ENCODE data around the gene TRMT2A.

- TF ChIP-seq SIN3A (IDR thresholded peaks at IDR 0.05; ENCODE audit: borderline replicate concordance, insufficient read depth, low read length) (no peak), POLR2AphosphoS5 (IDR thresholded peaks at IDR 0.05; ENCODE audit: low read depth, low read length) (no peak)
These were observed 39.0 kb upstream of the TRMT2A start for GRCh38 chr22:20156042-20156389.
